MCF 10A (cell line): ENCODE measurements around the gene SERPINB6. TPM values are rescaled to one million over a fixed set of nuclear protein-coding genes. Genes with fewer than 3 reads are reported as not detected.
"Not testable (repeated sequence)": the region's sequence is repeated elsewhere in the genome, so short reads cannot be mapped to it uniquely, and the experiment has no call there.

ENCODE experiments used
- BruUV-seq: library from RNA; stranded (reverse); fragments of 400-500 nt; replicated peaks from 2 replicates; lab custom pipeline; 2021; lab: Mats Ljungman, UMichigan
- CTCF ChIA-PET: fragments of 300-600 bp; sonication (Branson Sonifier 250); formaldehyde crosslinking; extraction: SDS; loops from one replicate; lab custom pipeline; 2021; ENCODE audit warnings: antibody characterized with exemption, inconsistent platforms; lab: Yijun Ruan, JAX
- POLR2A ChIA-PET: fragments of 300-600, 350-650 bp; sonication (Branson Sonifier 250); formaldehyde crosslinking; extraction: SDS; loops from one replicate; lab custom pipeline; 2020; ENCODE audit warnings: antibody characterized with exemption, inconsistent platforms; lab: Yijun Ruan, JAX
- DNase-seq: peaks from one replicate; pipeline ENCODE4 v3.0.0-alpha.2; 2018; ENCODE audit not compliant: unreplicated experiment
- H3K27ac Mint-ChIP-seq: one replicate; pipeline ENCODE4 v1.8.0; 2022; ENCODE audit warnings: mild to moderate bottlenecking, low read depth, mixed read lengths; ENCODE audit not compliant: unreplicated experiment
- H3K27me3 Mint-ChIP-seq: one replicate; pipeline ENCODE4 v1.8.0; 2022; ENCODE audit warnings: mixed read lengths; ENCODE audit not compliant: insufficient read depth, unreplicated experiment
- H3K36me3 Mint-ChIP-seq: one replicate; pipeline ENCODE4 v1.8.0; 2022; ENCODE audit warnings: mild to moderate bottlenecking, moderate library complexity, mixed read lengths; ENCODE audit not compliant: insufficient read depth, unreplicated experiment
- H3K4me1 Mint-ChIP-seq: one replicate; pipeline ENCODE4 v1.8.0; 2022; ENCODE audit warnings: mixed read lengths; ENCODE audit not compliant: insufficient read depth, unreplicated experiment
- H3K4me3 Mint-ChIP-seq: one replicate; pipeline ENCODE4 v1.8.0; 2022; ENCODE audit warnings: mild to moderate bottlenecking, moderate library complexity, mixed read lengths; ENCODE audit not compliant: unreplicated experiment
- H3K9me3 Mint-ChIP-seq: one replicate; pipeline ENCODE4 v1.8.0; 2022; ENCODE audit warnings: mixed read lengths; ENCODE audit not compliant: unreplicated experiment
- intact Hi-C: fragments of 100-400 bp; cut with micrococcal nuclease; formaldehyde crosslinking; loops from 2 replicates; pipeline ENCODE4 v1.14.1; 2022
- total RNA-seq: library from RNA; stranded (reverse); gene quantifications from 2 replicates; pipeline ENCODE4 v1.2.3, GENCODE V29; 2022
- TF ChIP-seq, protein P1 (sequence below): fragments of 200-600 bp; IDR thresholded peaks from one replicate; pipeline ENCODE4 v1.8.0; 2022; ENCODE audit warnings: antibody characterized with exemption, mild to moderate bottlenecking; ENCODE audit not compliant: unreplicated experiment

Gene SERPINB6
- total RNA-seq, 1 experiment from 2014 or later = 75.6 TPM

DNA sequence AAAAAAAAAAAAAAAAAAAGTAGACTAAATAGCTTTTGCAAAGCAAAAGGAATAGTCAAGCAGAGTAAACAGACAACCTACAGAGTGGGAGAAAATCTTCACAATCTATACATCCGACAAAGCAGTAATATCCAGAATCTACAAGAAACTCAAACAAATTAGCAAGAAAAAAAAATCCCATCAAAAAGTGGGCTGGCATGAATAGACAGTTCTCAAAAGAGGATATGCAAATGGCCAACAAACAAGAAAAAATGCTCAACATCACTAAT is 786 bp upstream of the SERPINB6 start:
- intact Hi-C loops, H3K4me1 Mint-ChIP-seq: not testable (repeated sequence)

DNA sequence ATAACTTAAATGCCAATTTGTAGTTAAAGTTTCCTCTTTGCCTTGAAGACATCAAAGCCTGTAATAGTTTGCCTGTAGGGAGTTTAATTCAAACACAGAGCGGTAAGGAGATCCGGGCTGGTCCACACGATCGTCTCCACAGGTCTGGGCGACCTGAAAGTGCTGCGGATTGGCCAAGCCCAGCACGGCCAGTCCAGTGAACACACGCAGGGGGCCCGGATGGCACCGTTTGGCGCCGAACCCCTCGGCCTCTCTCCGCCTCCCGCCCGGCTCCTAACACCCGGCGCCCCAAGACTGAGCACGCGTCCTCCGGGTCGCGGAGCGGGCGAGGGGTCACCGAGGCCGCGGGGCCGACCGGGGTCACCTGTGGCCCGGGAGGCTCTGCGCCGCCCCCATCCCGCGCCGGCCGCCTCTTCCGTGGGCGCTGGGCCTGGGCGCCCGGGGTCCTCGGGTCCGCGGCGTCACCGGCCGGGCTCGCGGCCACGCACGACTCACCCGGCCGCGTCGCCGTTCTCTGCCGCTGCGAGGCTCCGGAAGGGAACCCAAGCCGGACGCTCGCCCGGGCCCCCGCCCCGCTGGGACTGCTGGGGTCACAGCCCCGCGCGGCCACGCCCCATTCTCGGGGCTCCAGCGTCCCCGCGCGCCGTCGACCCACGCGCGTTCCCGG is 481 bp downstream of the SERPINB6 start:
- DNase-seq = peak; percentile 58
- intact Hi-C loops = loop anchor here (1.0 kb wide), 1 partner anchor 17 kb away; no protein-coding TSS in a partner anchor
- H3K4me3 Mint-ChIP-seq = peak overlapping the region; percentile 81
- H3K9me3 Mint-ChIP-seq = no peaks in the 10 kb centered on the region
- H3K27ac Mint-ChIP-seq = peak overlapping the region; percentile 79
- ChIA-PET CTCF (interaction anchor here (0.6 kb wide), 1 partner anchor 238 kb away, joined by 3 read pairs; no protein-coding TSS in a partner anchor), POLR2A (interaction anchor here (1.2 to 2.3 kb wide), 5 partner anchors 9 to 205 kb away, joined by 3 to 65 read pairs (median 4); no protein-coding TSS in a partner anchor)
- H3K4me1 Mint-ChIP-seq = peaks cover 6% of the 10 kb centered on the region
- no peaks in the 10 kb centered on the region for H3K27me3 Mint-ChIP-seq
- peaks cover 5% of the 10 kb centered on the region for H3K36me3 Mint-ChIP-seq
- no TSS peak for BruUV-seq
- TF ChIP-seq, protein P1, sequence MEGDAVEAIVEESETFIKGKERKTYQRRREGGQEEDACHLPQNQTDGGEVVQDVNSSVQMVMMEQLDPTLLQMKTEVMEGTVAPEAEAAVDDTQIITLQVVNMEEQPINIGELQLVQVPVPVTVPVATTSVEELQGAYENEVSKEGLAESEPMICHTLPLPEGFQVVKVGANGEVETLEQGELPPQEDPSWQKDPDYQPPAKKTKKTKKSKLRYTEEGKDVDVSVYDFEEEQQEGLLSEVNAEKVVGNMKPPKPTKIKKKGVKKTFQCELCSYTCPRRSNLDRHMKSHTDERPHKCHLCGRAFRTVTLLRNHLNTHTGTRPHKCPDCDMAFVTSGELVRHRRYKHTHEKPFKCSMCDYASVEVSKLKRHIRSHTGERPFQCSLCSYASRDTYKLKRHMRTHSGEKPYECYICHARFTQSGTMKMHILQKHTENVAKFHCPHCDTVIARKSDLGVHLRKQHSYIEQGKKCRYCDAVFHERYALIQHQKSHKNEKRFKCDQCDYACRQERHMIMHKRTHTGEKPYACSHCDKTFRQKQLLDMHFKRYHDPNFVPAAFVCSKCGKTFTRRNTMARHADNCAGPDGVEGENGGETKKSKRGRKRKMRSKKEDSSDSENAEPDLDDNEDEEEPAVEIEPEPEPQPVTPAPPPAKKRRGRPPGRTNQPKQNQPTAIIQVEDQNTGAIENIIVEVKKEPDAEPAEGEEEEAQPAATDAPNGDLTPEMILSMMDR = no peak

More for the DNA sequence above, 786 bp upstream of the SERPINB6 start:
- DNase-seq, H3K27me3 Mint-ChIP-seq, BruUV-seq, H3K9me3 Mint-ChIP-seq, H3K36me3 Mint-ChIP-seq: not testable (repeated sequence)
- ChIA-PET POLR2A (interaction anchor here (0.8 to 2.3 kb wide), 8 partner anchors 8 to 206 kb away, joined by 3 to 65 read pairs (median 4); no protein-coding TSS in a partner anchor), CTCF (interaction anchor here (0.6 to 0.9 kb wide), 4 partner anchors 14 to 128 kb away, joined by 3 to 8 read pairs (median 3); no protein-coding TSS in a partner anchor)
- peak overlapping the region; percentile 81 for H3K4me3 Mint-ChIP-seq
- peak overlapping the region; percentile 79 for H3K27ac Mint-ChIP-seq

DNA sequence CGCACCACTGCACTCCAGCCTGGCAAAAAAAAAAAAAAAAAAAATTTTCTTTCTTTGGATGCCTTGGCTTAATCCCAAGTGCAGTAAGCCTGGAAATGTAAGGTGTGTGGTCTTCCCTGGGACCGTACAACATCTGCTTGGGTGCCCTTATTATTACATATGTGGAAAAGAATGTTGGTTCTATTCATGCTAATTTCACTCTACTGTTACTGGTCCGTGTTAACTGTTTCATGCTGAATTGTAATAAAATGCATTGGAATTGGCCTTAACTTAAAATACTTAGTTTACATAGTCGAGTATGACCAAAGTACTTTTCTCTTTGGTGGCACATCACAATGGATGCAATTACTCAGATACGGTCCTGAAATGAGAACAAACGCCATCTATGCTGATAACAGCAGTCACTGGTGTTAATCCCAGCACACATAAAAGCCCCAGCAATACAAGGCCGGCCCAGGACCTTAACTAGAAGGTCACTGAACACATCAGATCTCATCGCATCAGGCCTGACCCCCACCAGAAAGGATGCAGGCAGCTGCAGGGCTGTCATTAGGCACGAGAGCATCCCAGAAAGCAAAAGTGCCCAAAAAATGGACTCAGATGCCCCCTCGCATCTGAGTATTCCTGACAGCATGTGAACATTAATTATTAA is 1.2 kb downstream of the SERPINB6 start:
- no peaks in the 10 kb centered on the region for H3K27me3 Mint-ChIP-seq
- TSS peak; percentile 47 for BruUV-seq
- peaks cover 6% of the 10 kb centered on the region for H3K4me1 Mint-ChIP-seq
- H3K9me3 Mint-ChIP-seq = no peaks in the 10 kb centered on the region
- H3K27ac Mint-ChIP-seq = peak overlapping the region; percentile 79
- ChIA-PET POLR2A (interaction anchor here (2.3 kb wide), 1 partner anchor 18 kb away, joined by 65 read pairs; no protein-coding TSS in a partner anchor), CTCF (no interaction called here)
- no peak for DNase-seq
- intact Hi-C loops = loop anchor here (1.0 kb wide), 1 partner anchor 18 kb away; no protein-coding TSS in a partner anchor
- peaks cover 5% of the 10 kb centered on the region for H3K36me3 Mint-ChIP-seq
- TF ChIP-seq, protein P1 = no peak
- peak overlapping the region; percentile 81 for H3K4me3 Mint-ChIP-seq

- CTCF ChIA-PET = no interaction called here
- POLR2A ChIA-PET = interaction anchor here (1.1 kb wide), 1 partner anchor 203 kb away, joined by 4 read pairs; no protein-coding TSS in a partner anchor
- intact Hi-C loops = no loop called here
- Mint-ChIP-seq H3K36me3 (peaks cover 8% of the 10 kb centered on the region), H3K4me3 (peak overlapping the region; percentile 40), H3K9me3 (no peaks in the 10 kb centered on the region), H3K27ac (no peak overlapping the region), H3K27me3 (no peaks in the 10 kb centered on the region), H3K4me1 (peaks cover 6% of the 10 kb centered on the region)
- DNase-seq = no peak
- TF ChIP-seq, protein P1 = no peak
- BruUV-seq = no TSS peak
Measured at GRCh38 chr6:2969549-2969948, 1.8 kb downstream of the SERPINB6 start.
